ENCODE results near the gene PRR20D.
"Not testable (repeated sequence)": the region's sequence is repeated elsewhere in the genome, so short reads cannot be mapped to it uniquely, and the experiment has no call there.

Gene PRR20D

DNA sequence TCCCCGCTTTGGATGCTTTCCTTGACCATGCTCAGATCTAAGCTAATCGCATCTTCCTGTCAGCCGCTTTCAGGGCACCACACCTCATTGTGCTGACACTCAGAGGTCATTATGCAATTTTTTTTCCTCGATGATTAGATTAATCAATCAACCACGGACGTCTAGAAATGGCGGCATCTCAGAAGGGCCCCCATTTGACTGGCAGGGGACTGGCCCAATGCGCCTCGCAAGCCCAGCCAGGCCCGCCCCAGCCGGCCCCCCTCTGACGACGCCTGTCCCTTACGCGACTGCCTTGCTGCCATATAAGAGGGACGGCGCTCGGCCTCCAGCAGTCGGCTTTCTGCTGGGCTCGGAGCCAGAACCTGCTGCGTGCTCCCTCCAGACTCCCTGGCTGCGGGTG, at the start of gene PRR20D:
TSS of gene PRR20D (plus strand) at position 301 of the 400 bp plus-strand sequence. CDS start 387 bp downstream, outside the sequence.
- DNase-seq (ENCODE audit: low read depth in 2 of 2), result not testable (repeated sequence)

DNA sequence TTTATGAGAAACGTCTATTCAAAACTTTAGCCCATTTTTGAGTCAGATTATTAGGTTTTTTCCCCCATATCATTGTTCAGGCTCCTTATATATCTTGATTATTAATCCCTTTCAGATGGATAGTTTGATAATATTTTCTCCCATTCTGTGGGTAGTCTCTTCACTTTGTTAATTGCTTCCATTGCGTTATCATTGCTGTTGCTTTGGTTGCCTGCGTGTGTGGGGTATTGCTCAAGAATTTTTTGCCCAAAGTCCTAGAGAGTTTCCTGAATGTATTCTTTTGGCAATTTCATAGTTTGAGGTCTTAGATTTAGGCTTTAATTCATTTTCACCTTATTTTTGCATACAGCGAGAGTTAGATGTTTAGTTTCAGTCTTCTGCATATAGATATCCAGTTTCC, 45.5 kb upstream of the PRR20D start:
- DNase-seq (ENCODE audit: low read depth in 2 of 2), result no peak

GRCh38 chr13:57123681-57124080, 36.8 kb upstream of the PRR20D start:
- DNase-seq (ENCODE audit: low read depth in 2 of 2), result no peak

DNA sequence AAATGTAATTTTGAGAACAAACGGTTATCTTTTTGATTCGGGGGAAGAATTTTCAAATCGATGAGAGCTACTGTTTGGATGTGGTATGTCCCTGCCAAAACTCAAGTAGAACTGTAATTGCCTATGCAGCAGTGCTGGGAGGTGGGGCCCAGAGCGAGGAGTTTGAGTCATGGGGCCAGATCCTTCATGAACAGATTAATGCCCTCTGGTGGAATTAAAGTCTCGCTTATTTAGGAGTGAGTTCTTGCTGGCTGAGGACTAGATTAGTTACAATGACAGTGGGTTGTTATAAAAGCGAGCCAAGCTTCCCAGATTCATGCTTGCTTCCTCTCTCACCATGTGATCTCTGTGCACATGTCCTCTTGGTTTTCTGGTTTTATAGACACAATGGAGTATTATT, 31.5 kb upstream of the PRR20D start:
- no peak for DNase-seq (ENCODE audit: low read depth in 2 of 2)

DNA sequence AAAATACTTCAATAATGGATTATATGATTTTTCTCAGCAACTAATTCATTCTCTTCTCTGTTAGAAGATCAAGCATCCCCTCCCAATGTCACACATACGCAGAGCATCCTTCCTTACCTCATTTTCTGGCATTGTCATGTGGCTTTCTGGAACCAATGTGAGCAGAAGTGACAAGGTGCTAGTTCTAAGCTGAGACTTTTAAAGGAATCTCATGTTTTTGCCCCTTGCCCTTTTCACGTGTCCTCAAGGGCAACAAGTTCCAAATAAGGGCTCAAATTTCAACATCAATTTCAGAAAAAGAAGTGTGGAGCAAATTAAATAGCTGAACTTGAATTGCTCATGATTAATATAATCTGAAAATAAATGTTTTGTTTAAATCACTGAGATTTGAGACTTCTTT, 24.3 kb upstream of the PRR20D start:
- DNase-seq (ENCODE audit: low read depth in 2 of 2), result no peak

- DNase-seq (ENCODE audit: low read depth in 2 of 2), result no peak
These were observed 22.8 kb upstream of the PRR20D start for GRCh38 chr13:57137585-57137984.

DNA sequence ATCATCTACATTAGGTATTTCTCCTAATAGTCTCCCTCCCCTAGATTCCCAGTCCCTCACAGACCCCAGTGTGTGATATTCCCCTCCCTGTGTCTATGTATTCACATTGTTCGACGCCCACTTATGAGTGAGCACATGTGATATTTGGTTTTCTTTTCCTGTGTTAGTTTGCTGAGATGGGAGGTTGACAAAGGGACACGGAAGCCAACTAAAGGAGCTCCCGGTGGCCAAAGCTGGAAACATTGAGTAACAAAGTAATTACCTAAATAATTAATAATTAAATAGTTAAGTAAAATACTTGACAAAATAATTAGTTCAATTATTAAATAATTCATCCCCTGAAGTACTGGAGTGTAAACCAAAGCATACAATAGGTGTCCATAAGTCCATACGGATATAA, 21.4 kb upstream of the PRR20D start:
- no peak for DNase-seq (ENCODE audit: low read depth in 2 of 2)

- DNase-seq (ENCODE audit: low read depth in 2 of 2), result not testable (repeated sequence)
These were observed 20.7 kb upstream of the PRR20D start for GRCh38 chr13:57139781-57140180.

DNA sequence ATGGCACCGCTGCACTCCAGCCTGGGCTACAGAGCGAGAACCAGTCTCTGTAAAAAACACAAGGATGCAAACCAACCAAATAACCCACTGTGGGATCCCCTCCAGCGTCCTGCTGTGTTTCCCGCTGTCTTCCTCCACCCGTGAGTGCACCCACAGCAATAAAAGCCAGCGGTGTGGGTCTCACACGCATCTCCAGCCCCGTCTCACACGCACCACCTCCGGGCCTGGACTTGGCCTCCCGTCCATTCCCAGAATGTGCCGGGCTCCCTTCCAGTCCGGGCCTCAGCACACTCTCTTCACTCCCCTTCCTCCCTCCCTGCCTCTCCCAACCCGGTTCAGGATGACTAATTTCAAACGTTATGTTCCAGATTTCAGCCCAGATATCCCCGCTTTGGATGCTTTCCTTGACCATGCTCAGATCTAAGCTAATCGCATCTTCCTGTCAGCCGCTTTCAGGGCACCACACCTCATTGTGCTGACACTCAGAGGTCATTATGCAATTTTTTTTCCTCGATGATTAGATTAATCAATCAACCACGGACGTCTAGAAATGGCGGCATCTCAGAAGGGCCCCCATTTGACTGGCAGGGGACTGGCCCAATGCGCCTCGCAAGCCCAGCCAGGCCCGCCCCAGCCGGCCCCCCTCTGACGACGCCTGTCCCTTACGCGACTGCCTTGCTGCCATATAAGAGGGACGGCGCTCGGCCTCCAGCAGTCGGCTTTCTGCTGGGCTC, 20.0 kb upstream of the PRR20D start, which contains the start of gene PRR20A:
TSS of gene PRR20A (plus strand) at position 684 of the 734 bp plus-strand sequence. CDS start 387 bp downstream, outside the sequence.
- not testable (repeated sequence) for DNase-seq (ENCODE audit: low read depth in 2 of 2)

DNA sequence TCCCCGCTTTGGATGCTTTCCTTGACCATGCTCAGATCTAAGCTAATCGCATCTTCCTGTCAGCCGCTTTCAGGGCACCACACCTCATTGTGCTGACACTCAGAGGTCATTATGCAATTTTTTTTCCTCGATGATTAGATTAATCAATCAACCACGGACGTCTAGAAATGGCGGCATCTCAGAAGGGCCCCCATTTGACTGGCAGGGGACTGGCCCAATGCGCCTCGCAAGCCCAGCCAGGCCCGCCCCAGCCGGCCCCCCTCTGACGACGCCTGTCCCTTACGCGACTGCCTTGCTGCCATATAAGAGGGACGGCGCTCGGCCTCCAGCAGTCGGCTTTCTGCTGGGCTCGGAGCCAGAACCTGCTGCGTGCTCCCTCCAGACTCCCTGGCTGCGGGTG, 13.2 kb upstream of the PRR20D start, which contains the start of gene PRR20B:
TSS of gene PRR20B (plus strand) at position 301 of the 400 bp plus-strand sequence. CDS start 387 bp downstream, outside the sequence.
- DNase-seq (ENCODE audit: low read depth in 2 of 2), result not testable (repeated sequence)

DNA sequence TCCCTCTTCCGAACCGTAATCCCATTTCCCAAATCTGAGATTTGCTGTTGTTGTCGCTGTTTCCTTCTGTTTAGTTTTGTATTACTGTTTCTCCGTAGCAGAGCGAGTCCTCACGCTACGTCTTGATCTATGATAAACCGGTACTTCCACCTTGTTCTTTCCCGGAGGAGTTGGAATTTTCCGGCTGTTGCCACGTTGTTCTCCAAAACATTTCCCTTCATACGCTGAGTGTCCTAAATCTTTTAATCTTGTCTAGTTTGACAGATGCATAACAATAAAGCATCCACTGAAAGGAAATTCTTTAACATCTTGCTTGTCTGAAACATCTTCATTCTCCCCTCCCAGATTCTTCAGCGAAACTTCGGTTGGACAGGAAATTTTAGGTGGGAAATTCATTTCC, 12.3 kb upstream of the PRR20D start:
- not testable (repeated sequence) for DNase-seq (ENCODE audit: low read depth in 2 of 2)

- not testable (repeated sequence) for DNase-seq (ENCODE audit: low read depth in 2 of 2)
These were observed 6.7 kb upstream of the PRR20D start, which contains the start of gene PRR20C for GRCh38 chr13:57153761-57154160. PRR20C (plus strand) TSS chr13:57154061; CDS start chr13:57154448, 387 bp downstream.

DNA sequence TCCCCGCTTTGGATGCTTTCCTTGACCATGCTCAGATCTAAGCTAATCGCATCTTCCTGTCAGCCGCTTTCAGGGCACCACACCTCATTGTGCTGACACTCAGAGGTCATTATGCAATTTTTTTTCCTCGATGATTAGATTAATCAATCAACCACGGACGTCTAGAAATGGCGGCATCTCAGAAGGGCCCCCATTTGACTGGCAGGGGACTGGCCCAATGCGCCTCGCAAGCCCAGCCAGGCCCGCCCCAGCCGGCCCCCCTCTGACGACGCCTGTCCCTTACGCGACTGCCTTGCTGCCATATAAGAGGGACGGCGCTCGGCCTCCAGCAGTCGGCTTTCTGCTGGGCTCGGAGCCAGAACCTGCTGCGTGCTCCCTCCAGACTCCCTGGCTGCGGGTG, 6.5 kb downstream of the PRR20D start, which contains the start of gene PRR20E:
TSS of gene PRR20E (plus strand) at position 301 of the 400 bp plus-strand sequence. CDS start 387 bp downstream, outside the sequence.
- DNase-seq (ENCODE audit: low read depth in 2 of 2), result not testable (repeated sequence)

GRCh38 chr13:57191667-57192066, 31.2 kb downstream of the PRR20D start:
- no peak for DNase-seq (ENCODE audit: low read depth in 2 of 2)

DNA sequence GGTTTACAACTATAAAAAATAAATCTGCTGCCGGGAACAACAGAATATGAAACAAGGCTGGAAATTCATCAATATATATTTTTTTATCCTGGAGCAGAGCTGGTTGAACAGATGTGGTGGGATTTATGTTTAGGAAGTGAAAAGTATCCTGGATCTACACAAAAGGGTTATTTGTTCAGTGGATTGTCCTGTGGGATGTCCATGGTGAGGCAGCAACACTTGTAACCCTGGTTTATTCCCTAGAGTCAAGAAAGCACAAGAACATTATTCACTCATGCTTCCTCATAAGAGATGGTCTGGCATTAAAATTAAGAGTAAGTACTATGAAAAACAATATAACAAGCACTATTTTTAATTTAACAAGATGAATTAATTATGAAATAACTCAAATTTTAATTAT, 52.6 kb downstream of the PRR20D start:
- DNase-seq (ENCODE audit: low read depth in 2 of 2), result no peak
